GM18499 (cell line): Measurements from ENCODE around the gene FTH1.

Experiments used
- ATAC-seq: cut with Tn5 transposase; IDR thresholded peaks from one replicate; pipeline ENCODE4 v1.9.1; 2021; ENCODE audit warnings: moderate number of reproducible peaks; ENCODE audit not compliant: insufficient read depth, unreplicated experiment

The FTH1 gene

DNA sequence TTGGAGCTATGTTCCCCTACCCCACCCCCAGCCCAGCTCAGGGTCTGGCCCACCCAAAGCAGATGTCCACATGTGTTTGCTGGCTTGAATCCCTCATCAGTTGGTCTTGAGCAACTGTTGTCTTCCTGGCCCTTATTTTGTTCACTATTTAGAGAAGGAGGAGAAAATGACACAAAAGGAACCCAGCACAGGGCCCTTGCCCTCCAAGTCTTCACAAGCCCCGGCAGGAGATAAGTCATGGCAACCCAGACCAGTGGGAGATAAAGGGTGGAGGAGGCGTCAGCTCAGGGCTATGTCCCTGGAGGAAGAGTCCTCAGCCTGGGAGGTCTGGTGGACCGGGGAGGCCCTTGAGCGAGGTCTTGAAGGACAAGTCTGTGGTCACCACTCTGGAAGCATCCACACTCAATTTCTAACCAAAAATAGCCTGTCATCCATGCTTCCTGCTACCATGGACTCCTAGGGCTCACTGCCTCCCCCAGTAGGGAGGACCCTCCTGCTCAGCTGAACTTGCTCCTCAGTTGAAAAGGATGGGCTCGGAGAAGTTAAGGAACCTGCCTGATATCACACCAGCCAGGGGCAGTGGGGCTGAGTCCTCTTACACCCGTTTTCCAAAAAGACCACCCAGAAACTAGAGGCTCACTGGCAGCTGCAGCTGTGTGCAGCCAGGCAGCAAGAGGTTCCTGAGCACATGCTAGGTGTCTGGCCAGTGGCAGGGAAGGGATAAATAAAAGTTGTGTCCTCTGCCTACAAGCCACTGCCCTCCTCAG, 48.3 kb downstream of the FTH1 start:
- ATAC-seq, result no peak

- ATAC-seq, result no peak
Measured at GRCh38 chr11:61918251-61918937, 49.0 kb downstream of the FTH1 start.

- no peak for ATAC-seq
Measured at GRCh38 chr11:61917334-61918109, 49.9 kb downstream of the FTH1 start, which contains the start of gene RAB3IL1. RAB3IL1 (minus strand) TSS chr11:61917566; CDS start chr11:61917367, 199 bp downstream.

GRCh38 chr11:61916737-61917333, 50.6 kb downstream of the FTH1 start:
- no peak for ATAC-seq

DNA sequence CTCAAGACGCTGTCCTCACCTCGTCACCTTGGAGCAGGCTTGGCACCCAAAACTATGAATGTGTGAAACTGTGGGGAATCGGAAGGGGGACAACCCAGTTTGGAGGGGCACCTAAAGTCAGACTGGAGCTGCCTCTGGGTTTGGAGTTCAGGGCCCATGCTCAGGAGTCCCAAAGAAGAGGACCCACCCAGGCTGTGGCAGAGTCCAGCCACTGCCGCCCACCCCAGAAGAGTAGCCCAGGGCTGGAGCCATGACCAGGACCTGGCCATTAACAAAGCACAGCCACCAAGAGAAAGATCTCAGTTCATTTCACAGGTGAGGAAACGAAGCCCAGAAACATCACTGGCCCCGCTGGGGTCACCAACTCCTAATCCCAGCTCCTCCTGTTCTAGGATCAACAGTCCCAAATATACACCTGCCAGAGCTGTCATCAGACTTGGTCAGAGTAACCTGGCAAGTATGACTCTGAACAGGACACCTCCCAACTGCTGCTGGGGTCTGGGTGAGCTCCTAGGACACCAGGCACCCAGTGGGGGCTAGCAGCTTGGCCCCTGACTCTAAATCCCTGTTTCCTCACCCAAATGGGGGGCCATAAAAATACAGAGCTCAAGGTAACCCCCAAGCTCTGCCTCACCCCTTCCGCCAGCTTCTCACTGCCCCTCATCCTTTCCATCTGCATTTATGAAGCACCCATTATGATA, 52.8 kb downstream of the FTH1 start:
- ATAC-seq, result no peak
